ENCODE results near the gene OSER1.
"Not testable (repeated sequence)": the region's sequence is repeated elsewhere in the genome, so short reads cannot be mapped to it uniquely, and the experiment has no call there.

The OSER1 gene

DNA sequence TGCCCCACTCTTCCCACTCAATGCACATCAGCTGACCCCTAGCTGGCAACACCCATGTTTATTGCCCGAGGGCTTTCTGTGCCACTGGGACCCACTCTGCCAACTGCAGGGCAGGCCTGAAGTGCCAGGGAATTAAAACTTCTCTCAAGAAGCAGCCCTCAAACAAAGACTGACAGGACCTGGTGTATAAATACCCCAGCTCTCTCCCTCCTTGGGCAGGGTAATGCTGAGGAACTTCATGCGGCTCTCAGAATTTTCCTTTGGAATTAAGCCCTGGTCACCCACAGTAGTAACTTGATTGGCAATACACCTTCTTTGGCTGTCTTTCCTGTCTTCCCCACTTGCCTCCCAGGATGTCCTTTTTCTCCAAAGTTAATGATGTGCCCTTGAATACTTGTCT is 31.2 kb upstream of the OSER1 start:
- H3K4me3 ChIP-seq (ENCODE audit: low read length), result no peak overlapping the region
- H3K27ac ChIP-seq (ENCODE audit: low read length), result no peak overlapping the region
- H3K9ac ChIP-seq (ENCODE audit: low read length), result no peak overlapping the region
- peaks cover 7% of the 10 kb centered on the region for H3K27me3 ChIP-seq (ENCODE audit: control insufficient read depth, insufficient read depth, low read length)
- H3K9me3 ChIP-seq (ENCODE audit: control insufficient read depth, low read depth, low read length), result no peaks in the 10 kb centered on the region
- no peaks in the 10 kb centered on the region for H3K4me1 ChIP-seq (ENCODE audit: control insufficient read depth, low read depth, low read length)
- H3K36me3 ChIP-seq (ENCODE audit: control insufficient read depth, low read depth, low read length), result no peaks in the 10 kb centered on the region

DNA sequence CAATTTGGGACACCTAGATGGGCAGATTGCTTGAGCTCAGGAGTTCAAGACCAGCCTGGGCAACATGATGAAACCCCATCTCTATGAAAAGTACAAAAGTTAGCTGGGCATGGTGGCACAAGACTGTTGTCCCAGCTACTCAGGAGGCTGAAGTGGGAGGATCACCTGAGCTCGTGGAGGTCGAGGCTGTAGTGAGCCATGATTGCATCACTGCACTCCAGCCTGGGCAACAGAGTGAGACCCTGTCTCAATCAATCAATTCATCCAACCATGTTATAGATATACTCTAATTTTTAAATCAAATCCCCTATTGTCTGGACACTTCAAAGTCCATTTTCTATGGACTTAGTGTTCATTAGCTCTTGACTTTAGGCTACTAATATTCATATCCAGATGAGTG is 26.3 kb upstream of the OSER1 start:
- H3K4me3 ChIP-seq (ENCODE audit: low read length); H3K9me3 ChIP-seq (ENCODE audit: control insufficient read depth, low read depth, low read length): not testable (repeated sequence)

DNA sequence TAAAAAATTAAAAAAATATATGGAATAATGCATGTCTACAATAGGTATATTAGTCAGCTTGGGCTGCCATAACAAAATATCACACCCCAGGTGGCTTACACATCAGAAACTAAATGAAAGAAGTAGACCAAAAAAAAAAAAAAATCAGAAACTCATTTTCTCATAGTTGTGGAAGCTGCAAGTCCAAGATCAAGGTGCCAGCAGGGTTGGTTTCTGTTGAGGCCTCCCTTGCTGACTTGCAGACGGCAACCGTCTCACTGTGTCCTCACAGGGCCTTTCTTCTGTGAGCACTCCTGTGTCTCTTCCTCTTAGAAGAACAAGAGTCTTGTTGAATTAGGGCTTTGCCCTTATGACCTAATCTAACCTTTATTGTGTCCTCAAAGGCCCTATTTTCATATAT is 25.1 kb upstream of the OSER1 start:
- H3K4me1 ChIP-seq (ENCODE audit: control insufficient read depth, low read depth, low read length), result peaks cover 10% of the 10 kb centered on the region
- no peaks in the 10 kb centered on the region for H3K36me3 ChIP-seq (ENCODE audit: control insufficient read depth, low read depth, low read length)
- H3K4me3 ChIP-seq (ENCODE audit: low read length), result no peak overlapping the region
- H3K9me3 ChIP-seq (ENCODE audit: control insufficient read depth, low read depth, low read length), result no peaks in the 10 kb centered on the region
- no peak overlapping the region for H3K9ac ChIP-seq (ENCODE audit: low read length)
- no peaks in the 10 kb centered on the region for H3K27me3 ChIP-seq (ENCODE audit: control insufficient read depth, insufficient read depth, low read length)
- no peak overlapping the region for H3K27ac ChIP-seq (ENCODE audit: low read length)

More for the DNA sequence above, 26.3 kb upstream of the OSER1 start:
- not testable (repeated sequence) for H3K36me3 ChIP-seq (ENCODE audit: control insufficient read depth, low read depth, low read length); H3K4me1 ChIP-seq (ENCODE audit: control insufficient read depth, low read depth, low read length); H3K9ac ChIP-seq (ENCODE audit: low read length); H3K27me3 ChIP-seq (ENCODE audit: control insufficient read depth, insufficient read depth, low read length); H3K27ac ChIP-seq (ENCODE audit: low read length)

DNA sequence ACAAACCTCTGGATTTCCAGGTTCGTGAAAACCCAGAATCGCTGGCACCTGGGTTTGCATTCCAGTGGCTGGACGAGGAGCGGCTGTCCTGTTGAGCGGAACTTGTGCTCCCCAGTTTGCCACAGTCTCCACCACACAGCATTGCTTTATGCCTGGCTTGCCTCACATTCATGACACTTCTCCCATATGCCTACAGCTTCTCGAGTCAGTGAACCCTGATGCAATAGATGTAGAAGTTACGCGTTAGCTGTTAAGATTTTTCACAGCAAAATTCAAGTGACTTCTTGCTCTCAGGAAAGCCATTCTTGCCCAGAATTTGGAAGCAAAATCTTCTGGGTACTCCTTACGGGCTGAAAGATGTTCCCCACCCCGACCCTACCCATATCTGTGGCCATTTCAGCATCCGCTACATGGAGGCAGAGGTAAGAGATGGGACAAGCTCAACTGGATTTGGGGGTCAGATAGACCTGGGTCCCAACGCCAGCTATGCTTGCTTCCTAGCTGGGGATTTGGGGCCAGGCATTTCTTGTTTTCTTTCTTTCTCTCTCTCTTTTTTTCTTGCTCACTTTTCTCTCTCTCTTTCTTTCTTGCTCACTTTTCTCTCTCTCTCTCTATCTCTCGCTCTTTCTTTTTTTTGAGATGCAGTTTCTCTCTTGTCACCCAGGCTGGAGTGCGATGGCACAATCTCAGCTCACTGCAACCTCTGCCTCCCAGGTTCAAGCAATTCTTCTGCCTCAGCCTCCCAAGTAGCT is 24.2 kb upstream of the OSER1 start:
- H3K27ac ChIP-seq (ENCODE audit: low read length), result no peak overlapping the region
- H3K36me3 ChIP-seq (ENCODE audit: control insufficient read depth, low read depth, low read length), result no peaks in the 10 kb centered on the region
- no peak overlapping the region for H3K9ac ChIP-seq (ENCODE audit: low read length)
- H3K4me3 ChIP-seq (ENCODE audit: low read length), result no peak overlapping the region
- H3K27me3 ChIP-seq (ENCODE audit: control insufficient read depth, insufficient read depth, low read length), result no peaks in the 10 kb centered on the region
- peaks cover 10% of the 10 kb centered on the region for H3K4me1 ChIP-seq (ENCODE audit: control insufficient read depth, low read depth, low read length)
- no peaks in the 10 kb centered on the region for H3K9me3 ChIP-seq (ENCODE audit: control insufficient read depth, low read depth, low read length)

DNA sequence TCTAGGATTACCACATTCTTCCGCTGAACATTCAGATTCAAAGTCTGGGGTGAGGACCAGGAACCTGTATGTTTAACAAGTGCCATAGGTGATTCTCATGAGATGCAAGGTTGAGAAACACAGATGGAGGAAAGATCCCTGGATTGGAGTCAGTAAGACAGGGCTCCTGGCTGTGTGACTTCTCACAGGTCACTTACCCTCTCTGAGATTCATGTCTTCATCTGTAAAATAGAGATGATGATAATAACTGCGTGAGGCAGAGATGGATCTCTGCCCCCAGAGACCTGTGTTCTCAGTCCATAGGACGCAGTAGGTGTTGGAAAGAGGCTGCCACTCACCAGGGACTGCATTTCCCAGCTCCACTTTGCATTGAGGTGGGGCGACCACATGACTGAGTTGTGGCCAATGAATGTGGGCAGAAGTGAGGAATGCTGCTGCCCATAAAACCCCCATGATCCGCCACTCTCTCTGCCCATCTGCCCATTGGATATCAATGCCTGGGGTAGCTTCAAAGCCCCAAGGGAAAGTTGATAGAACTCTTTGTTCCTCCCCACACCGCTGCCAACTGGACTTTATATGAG is 23.0 kb upstream of the OSER1 start:
- no peaks in the 10 kb centered on the region for H3K36me3 ChIP-seq (ENCODE audit: control insufficient read depth, low read depth, low read length)
- no peak overlapping the region for H3K9ac ChIP-seq (ENCODE audit: low read length)
- no peak overlapping the region for H3K27ac ChIP-seq (ENCODE audit: low read length)
- no peaks in the 10 kb centered on the region for H3K9me3 ChIP-seq (ENCODE audit: control insufficient read depth, low read depth, low read length)
- H3K27me3 ChIP-seq (ENCODE audit: control insufficient read depth, insufficient read depth, low read length), result no peaks in the 10 kb centered on the region
- H3K4me1 ChIP-seq (ENCODE audit: control insufficient read depth, low read depth, low read length), result peaks cover 10% of the 10 kb centered on the region
- no peak overlapping the region for H3K4me3 ChIP-seq (ENCODE audit: low read length)

DNA sequence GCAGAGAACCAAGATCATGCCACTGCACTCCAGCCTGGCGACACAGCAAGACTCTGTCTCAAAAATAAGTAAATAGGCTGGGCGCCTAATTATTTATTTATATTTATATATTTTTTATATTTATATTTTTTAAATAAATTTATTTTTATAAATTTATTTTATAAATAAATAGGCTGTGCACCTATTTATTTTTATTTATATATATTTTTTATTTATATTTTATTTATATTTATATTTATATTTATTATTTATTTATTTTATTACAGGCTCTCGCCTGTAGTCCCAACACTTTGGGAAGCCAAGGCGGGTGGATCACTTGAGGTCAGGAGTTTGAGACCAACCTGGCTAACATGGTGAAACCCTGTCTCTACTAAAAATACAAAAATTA is 21.9 kb upstream of the OSER1 start:
- not testable (repeated sequence) for H3K27ac ChIP-seq (ENCODE audit: low read length); H3K36me3 ChIP-seq (ENCODE audit: control insufficient read depth, low read depth, low read length); H3K9me3 ChIP-seq (ENCODE audit: control insufficient read depth, low read depth, low read length); H3K27me3 ChIP-seq (ENCODE audit: control insufficient read depth, insufficient read depth, low read length); H3K4me1 ChIP-seq (ENCODE audit: control insufficient read depth, low read depth, low read length); H3K4me3 ChIP-seq (ENCODE audit: low read length); H3K9ac ChIP-seq (ENCODE audit: low read length)

DNA sequence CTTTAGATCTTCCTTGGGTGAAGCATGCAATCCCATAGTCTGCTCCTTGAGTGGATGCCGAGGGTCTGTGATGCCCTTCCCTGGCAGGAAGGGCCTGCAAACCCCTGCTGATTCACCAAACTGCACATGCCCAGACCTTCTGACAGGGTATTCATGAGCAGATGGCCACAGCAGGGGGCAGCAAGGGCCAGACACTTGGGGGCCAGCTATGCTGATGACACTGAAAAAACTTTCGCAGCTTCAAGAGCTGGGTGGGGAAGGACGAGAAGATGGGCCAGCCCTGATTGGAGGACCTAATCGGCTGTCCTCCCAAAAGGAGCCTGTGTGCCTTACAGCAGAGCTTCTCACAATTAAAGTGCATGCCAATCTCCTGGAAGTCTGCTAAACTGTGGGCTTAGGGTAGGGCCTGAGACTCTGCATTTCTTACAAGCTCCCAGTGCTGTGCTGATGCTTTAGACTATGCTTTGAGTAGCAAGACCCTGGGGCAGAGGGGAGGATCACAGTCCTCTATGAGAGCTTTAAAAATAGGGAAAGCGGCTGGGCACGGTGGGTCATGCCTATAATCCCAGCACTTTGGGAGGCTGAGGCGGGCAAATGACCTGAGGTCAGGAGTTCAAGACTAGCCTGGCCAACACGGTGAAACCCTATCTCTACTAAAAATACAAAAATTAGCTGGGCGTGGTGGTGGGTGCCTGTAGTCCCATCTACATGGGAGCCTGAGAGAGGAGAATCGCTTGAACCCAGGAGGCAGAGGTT is 21.3 kb upstream of the OSER1 start:
- Histone ChIP-seq H3K9me3 (ENCODE audit: control insufficient read depth, low read depth, low read length) (no peaks in the 10 kb centered on the region), H3K27ac (ENCODE audit: low read length) (no peak overlapping the region), H3K4me3 (ENCODE audit: low read length) (no peak overlapping the region), H3K4me1 (ENCODE audit: control insufficient read depth, low read depth, low read length) (peaks cover 10% of the 10 kb centered on the region), H3K9ac (ENCODE audit: low read length) (no peak overlapping the region), H3K27me3 (ENCODE audit: control insufficient read depth, insufficient read depth, low read length) (no peaks in the 10 kb centered on the region), H3K36me3 (ENCODE audit: control insufficient read depth, low read depth, low read length) (no peaks in the 10 kb centered on the region)

DNA sequence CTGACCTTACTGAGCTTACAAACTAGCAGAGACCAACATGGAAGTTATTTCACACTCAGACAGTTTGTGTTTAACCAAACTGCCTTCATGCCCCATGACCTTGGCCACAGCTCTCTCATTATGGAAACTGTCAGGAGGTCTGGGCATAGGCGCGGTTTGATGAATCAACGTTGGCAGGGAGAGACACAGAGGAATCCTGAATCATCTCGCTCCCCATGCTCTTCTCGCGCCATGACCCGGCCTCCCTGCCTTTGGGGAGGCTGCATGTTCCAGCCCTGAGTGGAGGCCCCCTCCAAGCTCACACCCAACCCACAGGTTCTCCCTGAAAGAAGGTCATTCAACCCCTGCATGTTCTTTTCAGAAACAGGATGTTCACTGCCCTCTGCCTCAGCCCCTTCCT is 20.6 kb upstream of the OSER1 start:
- H3K36me3 ChIP-seq (ENCODE audit: control insufficient read depth, low read depth, low read length), result no peaks in the 10 kb centered on the region
- no peak overlapping the region for H3K27ac ChIP-seq (ENCODE audit: low read length)
- H3K9me3 ChIP-seq (ENCODE audit: control insufficient read depth, low read depth, low read length), result no peaks in the 10 kb centered on the region
- H3K9ac ChIP-seq (ENCODE audit: low read length), result no peak overlapping the region
- H3K4me1 ChIP-seq (ENCODE audit: control insufficient read depth, low read depth, low read length), result peaks cover 10% of the 10 kb centered on the region
- no peaks in the 10 kb centered on the region for H3K27me3 ChIP-seq (ENCODE audit: control insufficient read depth, insufficient read depth, low read length)
- H3K4me3 ChIP-seq (ENCODE audit: low read length), result no peak overlapping the region

DNA sequence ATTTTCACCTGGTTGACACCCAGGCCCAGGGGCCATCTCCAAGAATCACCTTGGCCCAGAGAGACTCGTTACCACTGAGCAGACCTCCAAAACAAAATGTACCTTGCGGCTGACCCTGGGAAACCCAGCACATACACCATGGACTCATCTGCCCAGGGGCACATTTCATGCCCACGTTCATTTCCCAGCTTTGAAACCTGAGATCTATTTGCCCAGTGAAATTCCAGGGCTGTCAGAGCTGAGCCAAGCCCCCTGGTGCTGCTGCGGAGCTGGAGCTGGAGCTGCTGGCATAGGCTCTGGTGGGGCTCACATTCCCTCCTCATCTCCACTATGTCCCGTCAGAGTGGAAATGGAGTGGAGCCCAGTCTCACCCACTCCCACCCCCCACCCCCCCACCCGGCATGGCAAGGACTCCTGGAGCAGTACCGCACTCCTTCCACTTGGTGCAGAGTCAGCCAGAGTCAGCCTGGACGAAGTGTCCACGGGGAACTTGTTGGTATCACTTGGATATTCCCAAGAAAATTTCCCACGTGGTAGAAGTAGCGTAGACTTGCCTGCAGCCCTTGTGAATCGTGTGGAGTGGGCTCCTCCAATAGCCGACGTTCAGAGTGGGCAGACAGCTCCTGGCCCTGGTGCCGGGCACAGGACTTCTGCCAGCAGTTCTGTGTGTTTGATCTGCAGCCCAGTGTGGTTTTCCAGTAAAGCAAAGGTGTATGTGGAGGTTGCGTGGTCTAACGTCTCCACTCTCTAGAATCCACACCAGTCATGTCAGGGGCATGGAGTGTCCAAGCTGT is 18.1 kb upstream of the OSER1 start:
- H3K4me1 ChIP-seq (ENCODE audit: control insufficient read depth, low read depth, low read length), result peaks cover 10% of the 10 kb centered on the region
- H3K9me3 ChIP-seq (ENCODE audit: control insufficient read depth, low read depth, low read length), result no peaks in the 10 kb centered on the region
- H3K36me3 ChIP-seq (ENCODE audit: control insufficient read depth, low read depth, low read length), result no peaks in the 10 kb centered on the region
- H3K27me3 ChIP-seq (ENCODE audit: control insufficient read depth, insufficient read depth, low read length), result no peaks in the 10 kb centered on the region
- no peak overlapping the region for H3K27ac ChIP-seq (ENCODE audit: low read length)
- H3K4me3 ChIP-seq (ENCODE audit: low read length), result no peak overlapping the region
- no peak overlapping the region for H3K9ac ChIP-seq (ENCODE audit: low read length)

DNA sequence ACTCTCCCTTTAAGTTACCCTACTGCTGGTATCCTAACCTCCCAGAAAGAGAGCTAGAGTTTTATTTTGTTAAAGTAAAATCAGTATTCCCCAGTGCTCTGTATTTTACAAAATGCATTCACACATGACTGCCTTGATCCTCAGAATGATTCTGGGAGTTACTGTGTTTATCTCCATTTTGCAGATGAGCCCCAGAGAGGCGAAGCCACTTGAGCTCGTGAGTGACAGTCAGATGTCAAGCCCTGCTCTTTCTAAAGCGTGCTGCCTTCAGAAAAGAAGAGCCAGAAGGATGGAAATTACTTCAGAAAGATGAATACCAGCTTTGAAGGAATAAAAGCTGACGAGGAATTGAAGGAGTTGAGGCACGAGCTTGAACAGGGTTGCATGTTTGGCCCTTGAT is 14.1 kb upstream of the OSER1 start:
- H3K9ac ChIP-seq (ENCODE audit: low read length), result no peak overlapping the region

DNA sequence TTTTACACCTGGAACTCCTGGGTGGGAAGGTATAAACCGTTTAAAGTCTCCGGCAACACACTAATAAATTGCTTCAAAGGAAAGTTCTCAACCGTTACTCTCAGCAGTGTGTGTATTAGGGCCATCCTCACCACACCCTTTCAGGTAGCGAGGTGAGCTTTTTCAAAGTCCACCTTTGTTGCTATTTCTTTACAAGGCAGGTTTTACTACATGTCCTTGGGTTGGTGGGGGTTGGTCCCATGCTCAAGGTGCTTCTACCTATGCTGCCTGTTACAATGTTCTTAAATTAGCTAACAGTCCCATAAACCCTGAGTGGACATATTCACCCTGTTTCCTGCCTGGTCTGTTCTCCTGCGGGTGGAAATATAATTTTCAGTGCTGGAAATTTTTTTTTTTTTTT is 13.2 kb upstream of the OSER1 start:
- Histone ChIP-seq H3K36me3 (ENCODE audit: control insufficient read depth, low read depth, low read length) (no peaks in the 10 kb centered on the region), H3K9me3 (ENCODE audit: control insufficient read depth, low read depth, low read length) (no peaks in the 10 kb centered on the region), H3K4me3 (ENCODE audit: low read length) (no peak overlapping the region), H3K4me1 (ENCODE audit: control insufficient read depth, low read depth, low read length) (no peaks in the 10 kb centered on the region), H3K27me3 (ENCODE audit: control insufficient read depth, insufficient read depth, low read length) (no peaks in the 10 kb centered on the region), H3K9ac (ENCODE audit: low read length) (no peak overlapping the region), H3K27ac (ENCODE audit: low read length) (no peak overlapping the region)

More for the DNA sequence above, 14.1 kb upstream of the OSER1 start:
- Histone ChIP-seq H3K36me3 (ENCODE audit: control insufficient read depth, low read depth, low read length) (no peaks in the 10 kb centered on the region), H3K4me3 (ENCODE audit: low read length) (no peak overlapping the region), H3K27ac (ENCODE audit: low read length) (no peak overlapping the region), H3K9me3 (ENCODE audit: control insufficient read depth, low read depth, low read length) (no peaks in the 10 kb centered on the region), H3K4me1 (ENCODE audit: control insufficient read depth, low read depth, low read length) (no peaks in the 10 kb centered on the region), H3K27me3 (ENCODE audit: control insufficient read depth, insufficient read depth, low read length) (no peaks in the 10 kb centered on the region)

All from iPS-18a (cell line).